ENCODE data around the gene LPCAT3. TPM values are rescaled to one million over a fixed set of nuclear protein-coding genes. Genes with fewer than 3 reads are reported as not detected.

LPCAT3 gene
- total RNA-seq = 10 to 100 TPM; 18.0 to 20.6 TPM

GRCh38 chr12:7018350-7019042 lies at the start of gene LPCAT3:
Gene LPCAT3, minus strand, starts transcription at chr12:7018476. Its CDS starts 52 bp downstream, at chr12:7018424.

GRCh38 chr12:7060353-7060954 lies 42.2 kb upstream of the LPCAT3 start, which contains the start of gene C1S:
Gene C1S, plus strand, starts transcription at chr12:7060718. Its CDS starts 1,195 bp downstream, at chr12:7061913.

GRCh38 chr12:6950811-6951540 lies 67.3 kb downstream of the LPCAT3 start, which contains the start of gene PTPN6:
Gene PTPN6, plus strand, starts transcription at chr12:6951356. Its CDS starts 157 bp downstream, at chr12:6951513.

GRCh38 chr12:6943722-6944380 lies 74.4 kb downstream of the LPCAT3 start, which contains the start of the genes C12orf57 and RNU7-1:
Gene C12orf57, plus strand, starts transcription at chr12:6944022. Its CDS starts 100 bp downstream, at chr12:6944122.
Gene RNU7-1, plus strand, starts transcription at chr12:6943816.

GRCh38 chr12:6927379-6928021 lies 90.8 kb downstream of the LPCAT3 start, which contains the start of gene ATN1:
Gene ATN1, plus strand, starts transcription at chr12:6927959. Its CDS starts 6,043 bp downstream, at chr12:6934002.

Small RNAs within 50 kb of the gene (small RNA-seq; reads per million reads assigned to genes)
- gene AC006512.1 = 0 reads per million in 2 donors
- gene MIR141 = 25.0 to 29.1 reads per million in 2 donors
- 314 to 387 reads per million in 2 donors for gene MIR200C
- gene RNU7-1 = 0 reads per million in 2 donors
- gene SCARNA12 = 5.1 to 11.6 reads per million in 2 donors

Other genes with a start within 250 kb of the LPCAT3 start
- gene LAG3, start 246.0 kb downstream of the LPCAT3 start, total RNA-seq = under 1 TPM in 1 of 2 donors, not detected in 1; 0.34 TPM
- gene CD4, start 228.9 kb downstream of the LPCAT3 start, total RNA-seq = 1 to 10 TPM; 1.7 TPM
- gene GPR162, start 196.7 kb downstream of the LPCAT3 start, total RNA-seq = under 1 TPM; under 0.01 to 0.33 TPM
- 10 to 100 TPM; 13.4 to 36.3 TPM for gene P3H3, start 190.1 kb downstream of the LPCAT3 start, total RNA-seq
- under 1 TPM; 0.33 to 0.69 TPM for gene GNB3, start 177.6 kb downstream of the LPCAT3 start, total RNA-seq
- gene CDCA3, start 167.2 kb downstream of the LPCAT3 start, total RNA-seq = 10 to 100 TPM; 16.9 to 54.9 TPM
- 10 to 100 TPM; 89.2 to 93.3 TPM for gene USP5, start 166.3 kb downstream of the LPCAT3 start, total RNA-seq
- 100 to 1,000 TPM; 611 to 916 TPM for gene TPI1, start 150.9 kb downstream of the LPCAT3 start, total RNA-seq
- gene SPSB2, start 145.2 kb downstream of the LPCAT3 start, total RNA-seq = 1 to 10 TPM; 5.2 to 8.0 TPM
- 10 to 100 TPM in 1 of 2 donors, 1 to 10 TPM in 1; 6.2 to 10.3 TPM for gene LRRC23, start 113.7 kb downstream of the LPCAT3 start, total RNA-seq
- gene ENO2, start 103.9 kb downstream of the LPCAT3 start, total RNA-seq = 10 to 100 TPM; 17.9 to 20.3 TPM
- 10 to 100 TPM in 1 of 2 donors, 1 to 10 TPM in 1; 8.6 to 13.3 TPM for gene ATN1, start 90.5 kb downstream of the LPCAT3 start, total RNA-seq
- gene RNU7-1, start 74.7 kb downstream of the LPCAT3 start, total RNA-seq = not detected
- gene C12orf57, start 74.5 kb downstream of the LPCAT3 start, total RNA-seq = 10 to 100 TPM; 49.9 to 66.3 TPM
- gene PTPN6, start 67.1 kb downstream of the LPCAT3 start, total RNA-seq = under 1 TPM in 1 of 2 donors, not detected in 1; 0.33 TPM
- 100 to 1,000 TPM; 172 to 255 TPM for gene PHB2, start 47.8 kb downstream of the LPCAT3 start, total RNA-seq
- 10 to 100 TPM; 31.0 to 59.6 TPM for gene EMG1, start 47.6 kb downstream of the LPCAT3 start, total RNA-seq
- 100 to 1,000 TPM in 1 of 2 donors, 10 to 100 TPM in 1; 22.0 to 231 TPM for gene C1S, start 42.2 kb upstream of the LPCAT3 start, total RNA-seq
- 100 to 1,000 TPM in 1 of 2 donors, 10 to 100 TPM in 1; 16.3 to 149 TPM for gene C1R, start 74.0 kb upstream of the LPCAT3 start, total RNA-seq
- gene C1RL, start 90.7 kb upstream of the LPCAT3 start, total RNA-seq = 10 to 100 TPM; 18.0 to 21.0 TPM
- gene RBP5, start 110.4 kb upstream of the LPCAT3 start, total RNA-seq = not detected
- 1 to 10 TPM; 2.7 to 9.3 TPM for gene CLSTN3, start 111.9 kb upstream of the LPCAT3 start, total RNA-seq
- 10 to 100 TPM; 22.0 to 34.8 TPM for gene PEX5, start 171.2 kb upstream of the LPCAT3 start, total RNA-seq

Measured in melanocyte of skin (primary cell).